BLaER1 (cell line): ENCODE data around the gene SPATS2L.

Experiments
- H3K27ac ChIP-seq: shearing (Covaris generic); formaldehyde crosslinking; 2 replicates; pipeline ENCODE4 v1.8.1; 2022
- H3K27me3 ChIP-seq: shearing (Covaris generic); formaldehyde crosslinking; 2 replicates; pipeline ENCODE4 v1.8.1; 2022
- H3K36me3 ChIP-seq: shearing (Covaris generic); formaldehyde crosslinking; 2 replicates; pipeline ENCODE4 v1.8.1; 2022
- H3K4me1 ChIP-seq: shearing (Covaris generic); formaldehyde crosslinking; 2 replicates; pipeline ENCODE4 v1.8.1; 2022
- H3K4me2 ChIP-seq: shearing (Covaris generic); formaldehyde crosslinking; 2 replicates; pipeline ENCODE4 v1.8.1; 2022
- H3K4me3 ChIP-seq: shearing (Covaris generic); formaldehyde crosslinking; 2 replicates; pipeline ENCODE4 v1.8.1; 2022
- H3K9ac ChIP-seq: shearing (Covaris generic); formaldehyde crosslinking; 2 replicates; pipeline ENCODE4 v1.8.1; 2022
- H3K9me3 ChIP-seq: shearing (Covaris generic); formaldehyde crosslinking; 2 replicates; pipeline ENCODE4 v1.8.1; 2022
- H4K20me1 ChIP-seq: shearing (Covaris generic); formaldehyde crosslinking; 2 replicates; pipeline ENCODE4 v1.8.1; 2022
- Cebpa-rat ChIP-seq: shearing (Covaris generic); IDR thresholded peaks from 2 replicates; pipeline ENCODE4 v1.8.1; 2022

Gene SPATS2L

DNA sequence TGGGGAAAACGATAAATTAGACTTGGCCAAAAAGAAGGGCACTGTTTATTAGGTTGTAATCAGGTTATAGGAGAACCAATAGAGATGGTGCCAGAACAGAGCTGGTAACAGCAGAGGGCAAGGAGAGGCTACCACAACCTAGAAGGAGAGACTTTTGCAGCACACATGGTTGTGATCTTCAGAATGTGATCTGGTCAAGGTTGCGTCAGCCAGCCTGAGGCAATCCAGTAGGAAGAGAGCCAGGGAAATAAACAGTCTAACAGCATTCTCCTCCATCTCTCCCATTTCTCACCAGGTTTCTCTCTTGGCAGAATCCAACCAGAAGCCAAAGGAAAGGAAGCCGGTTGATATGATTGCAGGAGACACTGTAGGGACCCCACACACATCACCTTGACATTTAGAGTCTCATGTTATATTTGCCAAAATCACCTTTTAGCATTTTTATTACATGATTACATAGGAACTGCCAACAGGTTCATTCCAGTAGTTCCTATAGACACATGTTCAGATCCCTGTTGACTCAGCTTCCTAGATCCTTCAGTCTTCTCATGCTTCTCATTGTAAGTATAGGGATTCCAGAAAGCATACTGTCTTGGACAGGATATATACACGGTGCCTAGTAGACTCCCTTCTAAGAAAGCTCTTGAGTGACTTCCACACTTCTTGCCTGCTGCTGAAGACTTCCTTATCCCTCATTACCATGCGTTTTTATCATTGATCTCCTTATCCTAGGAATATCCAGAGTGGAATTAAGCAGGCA is 17.6 kb upstream of the SPATS2L start:
- Histone ChIP-seq H3K9me3 (no peaks in the 10 kb centered on the region), H3K36me3 (no peaks in the 10 kb centered on the region), H3K4me2 (no peak overlapping the region), H4K20me1 (no peaks in the 10 kb centered on the region), H3K4me3 (no peak overlapping the region), H3K27me3 (no peaks in the 10 kb centered on the region), H3K9ac (no peak overlapping the region), H3K4me1 (no peaks in the 10 kb centered on the region), H3K27ac (no peak overlapping the region)
- no peak for TF ChIP-seq Cebpa-rat

- Histone ChIP-seq H3K4me3 (no peak overlapping the region), H3K27ac (no peak overlapping the region), H3K9ac (no peak overlapping the region), H3K4me1 (peaks cover 9% of the 10 kb centered on the region), H3K4me2 (no peak overlapping the region), H3K36me3 (no peaks in the 10 kb centered on the region), H3K27me3 (no peaks in the 10 kb centered on the region), H3K9me3 (no peaks in the 10 kb centered on the region), H4K20me1 (no peaks in the 10 kb centered on the region)
- no peak for TF ChIP-seq Cebpa-rat
Measured at GRCh38 chr2:200296118-200296517, 10.4 kb upstream of the SPATS2L start.

- no peak overlapping the region for H3K4me3 ChIP-seq
Measured at GRCh38 chr2:200297100-200297499, 9.4 kb upstream of the SPATS2L start.

DNA sequence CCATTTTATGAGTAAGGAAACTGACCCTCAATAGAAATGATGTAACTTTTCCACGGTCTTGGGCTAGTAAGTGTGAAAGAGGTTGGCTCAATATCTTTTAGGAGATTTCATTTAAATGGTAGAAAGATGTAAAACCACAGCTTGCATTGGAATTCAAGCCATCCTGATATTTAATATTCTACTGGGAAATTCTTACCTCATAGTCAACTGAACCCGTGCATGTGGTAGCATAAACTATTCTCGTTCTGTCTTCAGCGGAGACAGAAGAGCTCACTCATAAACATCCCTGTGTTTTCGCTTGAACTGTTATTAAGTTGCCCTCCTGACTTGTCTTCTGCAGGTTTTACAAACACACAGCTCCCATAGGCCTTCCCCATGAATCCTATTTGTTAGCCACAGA is 8.5 kb upstream of the SPATS2L start:
- no peak overlapping the region for H3K4me3 ChIP-seq
- TF ChIP-seq Cebpa-rat = no peak
- H4K20me1 ChIP-seq = no peaks in the 10 kb centered on the region
- H3K9ac ChIP-seq = no peak overlapping the region
- no peaks in the 10 kb centered on the region for H3K36me3 ChIP-seq
- no peak overlapping the region for H3K27ac ChIP-seq
- H3K4me1 ChIP-seq = peaks cover 9% of the 10 kb centered on the region
- no peaks in the 10 kb centered on the region for H3K27me3 ChIP-seq
- H3K9me3 ChIP-seq = no peaks in the 10 kb centered on the region
- H3K4me2 ChIP-seq = no peak overlapping the region

More at GRCh38 chr2:200297100-200297499, 9.4 kb upstream of the SPATS2L start:
- TF ChIP-seq Cebpa-rat = no peak
- Histone ChIP-seq H3K4me2 (no peak overlapping the region), H4K20me1 (no peaks in the 10 kb centered on the region), H3K36me3 (no peaks in the 10 kb centered on the region), H3K27ac (no peak overlapping the region), H3K9ac (no peak overlapping the region), H3K4me1 (peaks cover 9% of the 10 kb centered on the region), H3K9me3 (no peaks in the 10 kb centered on the region), H3K27me3 (no peaks in the 10 kb centered on the region)

GRCh38 chr2:200298816-200299215 is 7.7 kb upstream of the SPATS2L start:
- no peak overlapping the region for H3K9ac ChIP-seq
- H4K20me1 ChIP-seq = no peaks in the 10 kb centered on the region
- no peak for TF ChIP-seq Cebpa-rat
- H3K27ac ChIP-seq = no peak overlapping the region
- no peaks in the 10 kb centered on the region for H3K36me3 ChIP-seq
- no peak overlapping the region for H3K4me3 ChIP-seq
- H3K4me2 ChIP-seq = no peak overlapping the region
- no peaks in the 10 kb centered on the region for H3K27me3 ChIP-seq
- H3K9me3 ChIP-seq = no peaks in the 10 kb centered on the region
- H3K4me1 ChIP-seq = peaks cover 9% of the 10 kb centered on the region

GRCh38 chr2:200300065-200300464 is 6.4 kb upstream of the SPATS2L start:
- Histone ChIP-seq H3K4me1 (peaks cover 8% of the 10 kb centered on the region), H3K36me3 (no peaks in the 10 kb centered on the region), H3K27ac (no peak overlapping the region), H3K4me3 (no peak overlapping the region), H3K27me3 (no peaks in the 10 kb centered on the region), H4K20me1 (no peaks in the 10 kb centered on the region), H3K9me3 (no peaks in the 10 kb centered on the region), H3K9ac (no peak overlapping the region), H3K4me2 (no peak overlapping the region)
- no peak for TF ChIP-seq Cebpa-rat

GRCh38 chr2:200300638-200301314 is 5.7 kb upstream of the SPATS2L start:
- peaks cover 10% of the 10 kb centered on the region for H3K4me1 ChIP-seq
- H3K4me2 ChIP-seq = no peak overlapping the region
- no peak for TF ChIP-seq Cebpa-rat

DNA sequence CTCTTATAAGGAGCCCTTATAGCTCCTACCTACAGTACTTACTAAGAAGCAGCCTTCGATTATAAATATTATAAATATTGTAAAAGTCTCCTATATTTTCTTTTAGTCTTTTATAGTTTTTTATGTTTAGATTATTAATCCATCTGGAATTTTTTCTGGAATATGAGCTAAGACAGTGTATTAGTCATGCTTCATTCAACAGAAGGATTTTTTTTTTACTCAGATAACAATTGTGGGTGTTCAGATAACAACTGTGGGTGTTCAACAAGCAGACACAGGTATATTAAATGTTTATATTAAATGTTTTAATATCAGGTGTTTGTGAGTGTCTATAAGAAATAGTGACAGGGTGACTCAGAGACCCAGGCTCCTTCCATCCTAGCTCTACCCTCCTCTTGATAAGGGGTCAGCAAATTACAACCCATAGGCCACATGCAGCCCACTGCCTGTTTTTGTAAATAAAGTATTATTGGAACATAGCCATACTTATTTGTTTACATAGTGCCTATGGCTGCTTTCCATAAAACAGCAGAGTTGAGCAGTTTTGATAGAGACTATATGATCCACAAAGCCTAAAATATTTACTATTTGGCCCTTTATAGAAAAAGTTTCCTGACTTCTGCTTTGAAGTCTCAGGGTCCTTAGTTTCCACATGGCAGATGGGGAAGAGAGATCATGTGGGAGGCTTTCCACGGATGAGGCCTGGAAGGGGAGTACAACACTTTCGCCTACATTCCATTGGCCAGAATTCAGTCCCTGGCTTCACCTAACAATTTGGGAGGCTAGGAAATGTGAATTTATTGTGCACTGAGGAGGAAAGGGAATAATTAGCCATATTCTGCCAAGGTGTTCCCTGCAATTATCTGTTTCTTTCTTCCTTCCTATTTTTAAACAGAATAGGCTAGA is 4.3 kb upstream of the SPATS2L start:
- Histone ChIP-seq H3K36me3 (no peaks in the 10 kb centered on the region), H3K4me2 (no peak overlapping the region), H3K9me3 (no peaks in the 10 kb centered on the region), H3K27ac (no peak overlapping the region), H3K4me1 (peaks cover 13% of the 10 kb centered on the region), H4K20me1 (no peaks in the 10 kb centered on the region), H3K4me3 (no peak overlapping the region), H3K27me3 (no peaks in the 10 kb centered on the region), H3K9ac (no peak overlapping the region)
- TF ChIP-seq Cebpa-rat = no peak

More at GRCh38 chr2:200300638-200301314, 5.7 kb upstream of the SPATS2L start:
- no peaks in the 10 kb centered on the region for H3K36me3 ChIP-seq
- H4K20me1 ChIP-seq = no peaks in the 10 kb centered on the region
- H3K27ac ChIP-seq = no peak overlapping the region
- H3K4me3 ChIP-seq = no peak overlapping the region
- no peak overlapping the region for H3K9ac ChIP-seq
- no peaks in the 10 kb centered on the region for H3K27me3 ChIP-seq
- H3K9me3 ChIP-seq = no peaks in the 10 kb centered on the region

GRCh38 chr2:200302940-200303727 is 3.4 kb upstream of the SPATS2L start:
- no peak overlapping the region for H3K27ac ChIP-seq
- TF ChIP-seq Cebpa-rat = no peak

More at GRCh38 chr2:200302940-200303727, 3.4 kb upstream of the SPATS2L start:
- no peak overlapping the region for H3K4me2 ChIP-seq
- no peaks in the 10 kb centered on the region for H3K9me3 ChIP-seq
- no peak overlapping the region for H3K9ac ChIP-seq
- no peaks in the 10 kb centered on the region for H3K36me3 ChIP-seq
- H3K4me3 ChIP-seq = no peak overlapping the region
- H3K4me1 ChIP-seq = peaks cover 22% of the 10 kb centered on the region
- H3K27me3 ChIP-seq = no peaks in the 10 kb centered on the region
- no peaks in the 10 kb centered on the region for H4K20me1 ChIP-seq
